HEK293 (cell line): ENCODE measurements around the gene FGF12.

Source experiments
- CTCF ChIA-PET: fragments of 350-600 bp; formaldehyde crosslinking; extraction: SDS; loops from one replicate; lab custom pipeline; 2021; ENCODE audit warnings: antibody characterized with exemption; lab: Yijun Ruan, JAX
- POLR2A ChIA-PET: fragments of 300-600 bp; formaldehyde crosslinking; extraction: SDS; loops from one replicate; lab custom pipeline; 2020; ENCODE audit warnings: antibody characterized with exemption, inconsistent platforms; lab: Yijun Ruan, JAX
- H3K27ac ChIP-seq: fragments of 200-500 bp; sonication (Bioruptor generic); 2 replicates; pipeline ENCODE4 v1.5.1; 2014; ENCODE audit warnings: low read depth, low read length, control low read depth, inconsistent platforms; ENCODE audit errors: extremely low read depth
- H3K36me3 ChIP-seq, 2 experiments: fragments of 200-500 bp in 1 of 2; sonication (Bioruptor generic) in 1 of 2; 1 replicate in 1 of 2; 2 replicates in 1 of 2; pipeline ENCODE4 v1.5.1; 2014 to 2017; ENCODE audit warnings: inconsistent platforms in 2 of 2, low read length in 2 of 2; ENCODE audit not compliant: control insufficient read depth in 2 of 2, insufficient read depth in 1 of 2
- H3K4me1 ChIP-seq: fragments of 200-500 bp; sonication (Bioruptor generic); 2 replicates; pipeline ENCODE4 v1.5.1; 2014; ENCODE audit warnings: mild to moderate bottlenecking, low read length, inconsistent platforms; ENCODE audit not compliant: control insufficient read depth, insufficient read depth
- H3K4me3 ChIP-seq: 2 replicates; pipeline ENCODE4 v1.5.1; 2011; ENCODE audit warnings: low read depth, mild to moderate bottlenecking, control low read depth, low read length, moderate library complexity
- H3K9me3 ChIP-seq: fragments of 200-500 bp; sonication (Bioruptor generic); 2 replicates; pipeline ENCODE4 v1.5.1; 2014; ENCODE audit warnings: low read depth, low read length, inconsistent platforms; ENCODE audit not compliant: control insufficient read depth, insufficient read depth
- CTCF ChIP-seq: fragments of 450-650 bp; formaldehyde crosslinking; IDR thresholded peaks from 2 replicates; pipeline ENCODE4 v1.5.1; 2016; ENCODE audit warnings: missing biosample characterization, missing genetic modification characterization
- KLF7 ChIP-seq: fragments of 450-650 bp; formaldehyde crosslinking; IDR thresholded peaks from 2 replicates; pipeline ENCODE4 v1.5.1; 2016; ENCODE audit warnings: missing biosample characterization, missing genetic modification characterization, borderline replicate concordance
- PATZ1 ChIP-seq: fragments of 450-650 bp; formaldehyde crosslinking; IDR thresholded peaks from 2 replicates; pipeline ENCODE4 v1.5.1; 2016; ENCODE audit warnings: missing biosample characterization, missing genetic modification characterization
- REPIN1 ChIP-seq: fragments of 450-650 bp; formaldehyde crosslinking; IDR thresholded peaks from 2 replicates; pipeline ENCODE4 v1.5.1; 2017; ENCODE audit warnings: missing biosample characterization, missing genetic modification characterization, low read depth
- SALL2 ChIP-seq: fragments of 450-650 bp; formaldehyde crosslinking; IDR thresholded peaks from 2 replicates; pipeline ENCODE4 v1.5.0; 2017; ENCODE audit warnings: missing biosample characterization, mild to moderate bottlenecking, missing genetic modification characterization, borderline replicate concordance
- SP2 ChIP-seq: fragments of 450-650 bp; formaldehyde crosslinking; IDR thresholded peaks from 2 replicates; pipeline ENCODE4 v1.5.1; 2016; ENCODE audit warnings: missing biosample characterization, missing genetic modification characterization
- SP3 ChIP-seq: fragments of 450-650 bp; formaldehyde crosslinking; IDR thresholded peaks from 2 replicates; pipeline ENCODE4 v1.5.1; 2016; ENCODE audit warnings: missing biosample characterization, missing genetic modification characterization
- ZEB2 ChIP-seq: fragments of 450-650 bp; formaldehyde crosslinking; IDR thresholded peaks from 2 replicates; pipeline ENCODE4 v1.5.1; 2016; ENCODE audit warnings: missing biosample characterization, missing genetic modification characterization
- ZNF175 ChIP-seq: fragments of 450-650 bp; formaldehyde crosslinking; IDR thresholded peaks from 2 replicates; pipeline ENCODE4 v1.5.1; 2016; ENCODE audit warnings: missing biosample characterization, missing genetic modification characterization
- ZNF19 ChIP-seq: fragments of 450-650 bp; formaldehyde crosslinking; IDR thresholded peaks from 2 replicates; pipeline ENCODE4; 2016; ENCODE audit warnings: missing biosample characterization, missing genetic modification characterization, low read depth
- ZNF202 ChIP-seq: fragments of 450-650 bp; formaldehyde crosslinking; IDR thresholded peaks from 2 replicates; pipeline ENCODE4 v1.5.1; 2016; ENCODE audit warnings: missing biosample characterization, missing genetic modification characterization, borderline replicate concordance
- ZNF335 ChIP-seq: fragments of 450-650 bp; formaldehyde crosslinking; conservative IDR thresholded peaks from 2 replicates; pipeline ENCODE4 v1.5.1; 2016; ENCODE audit warnings: missing biosample characterization, missing genetic modification characterization
- ZNF37A ChIP-seq: fragments of 450-650 bp; IDR thresholded peaks from 2 replicates; pipeline ENCODE4 v1.5.1; 2018; ENCODE audit warnings: missing biosample characterization, missing genetic modification characterization
- ZNF398 ChIP-seq: fragments of 450-650 bp; formaldehyde crosslinking; IDR thresholded peaks from 2 replicates; pipeline ENCODE4 v1.5.1; 2017; ENCODE audit warnings: missing biosample characterization, missing genetic modification characterization
- ZNF404 ChIP-seq: fragments of 450-650 bp; formaldehyde crosslinking; IDR thresholded peaks from 2 replicates; pipeline ENCODE4 v1.5.1; 2017; ENCODE audit warnings: missing biosample characterization, missing genetic modification characterization
- ZNF510 ChIP-seq: fragments of 450-650 bp; formaldehyde crosslinking; IDR thresholded peaks from 2 replicates; pipeline ENCODE4 v1.5.1; 2018; ENCODE audit warnings: mild to moderate bottlenecking, missing genetic modification characterization, missing biosample characterization; ENCODE audit not compliant: insufficient replicate concordance
- ZNF549 ChIP-seq: fragments of 450-650 bp; IDR thresholded peaks from 2 replicates; pipeline ENCODE4 v1.5.1; 2018; ENCODE audit warnings: missing biosample characterization, missing genetic modification characterization, mild to moderate bottlenecking, inconsistent platforms, moderate library complexity
- ZNF558 ChIP-seq: fragments of 450-650 bp; formaldehyde crosslinking; IDR thresholded peaks from 2 replicates; pipeline ENCODE4 v1.5.1; 2016; ENCODE audit warnings: missing biosample characterization, missing genetic modification characterization
- ZNF623 ChIP-seq: fragments of 450-650 bp; formaldehyde crosslinking; IDR thresholded peaks from 2 replicates; pipeline ENCODE4 v1.5.1; 2016; ENCODE audit warnings: missing biosample characterization, missing genetic modification characterization
- ZNF792 ChIP-seq: fragments of 450-650 bp; formaldehyde crosslinking; IDR thresholded peaks from 2 replicates; pipeline ENCODE4 v1.5.1; 2016; ENCODE audit warnings: missing biosample characterization, missing genetic modification characterization
- ZNF830 ChIP-seq: fragments of 450-650 bp; IDR thresholded peaks from 2 replicates; pipeline ENCODE4 v1.5.0; 2018; ENCODE audit warnings: missing biosample characterization, missing genetic modification characterization, low read depth, mild to moderate bottlenecking, moderate library complexity
- TF ChIP-seq, protein P1 (sequence below): fragments of 450-650 bp; formaldehyde crosslinking; IDR thresholded peaks from 2 replicates; pipeline ENCODE4 v1.5.1; 2016; ENCODE audit warnings: missing biosample characterization, missing genetic modification characterization
- TF ChIP-seq, protein P2 (sequence below): fragments of 450-650 bp; formaldehyde crosslinking; optimal IDR thresholded peaks from 2 replicates; pipeline ENCODE3; 2016; ENCODE audit warnings: missing biosample characterization, mild to moderate bottlenecking, missing genetic modification characterization
- TF ChIP-seq, protein P3 (sequence below): fragments of 450-650 bp; formaldehyde crosslinking; IDR thresholded peaks from 2 replicates; pipeline ENCODE4 v1.5.1; 2016; ENCODE audit warnings: missing biosample characterization, missing genetic modification characterization

FGF12 gene

DNA sequence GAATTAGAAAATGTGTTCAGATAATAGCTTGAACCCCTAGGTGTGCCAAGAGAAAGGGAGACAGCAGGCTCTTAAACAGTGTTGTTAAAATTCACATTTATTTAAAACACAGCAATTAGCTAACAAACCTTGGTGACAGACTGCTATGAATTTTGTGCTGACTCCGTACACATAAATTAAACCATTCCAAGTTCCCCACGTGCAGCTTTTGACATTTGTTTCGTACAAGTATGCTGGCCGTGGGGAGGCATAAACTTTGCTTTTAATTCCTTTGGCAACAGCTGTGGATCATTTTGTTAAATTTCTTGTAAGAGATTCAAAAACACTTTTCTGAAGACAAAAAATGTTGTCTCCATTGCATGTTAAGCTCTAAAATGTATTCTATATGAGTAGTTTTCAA is 465.3 kb downstream of the FGF12 start (continued):
- TF ChIP-seq SALL2 (tag by site-specific recombination) (no peak), SP2 (no peak), ZNF202 (tag by site-specific recombination) (no peak), SP3 (no peak), CTCF (tag by site-specific recombination) (no peak)
- TF ChIP-seq, protein P1, sequence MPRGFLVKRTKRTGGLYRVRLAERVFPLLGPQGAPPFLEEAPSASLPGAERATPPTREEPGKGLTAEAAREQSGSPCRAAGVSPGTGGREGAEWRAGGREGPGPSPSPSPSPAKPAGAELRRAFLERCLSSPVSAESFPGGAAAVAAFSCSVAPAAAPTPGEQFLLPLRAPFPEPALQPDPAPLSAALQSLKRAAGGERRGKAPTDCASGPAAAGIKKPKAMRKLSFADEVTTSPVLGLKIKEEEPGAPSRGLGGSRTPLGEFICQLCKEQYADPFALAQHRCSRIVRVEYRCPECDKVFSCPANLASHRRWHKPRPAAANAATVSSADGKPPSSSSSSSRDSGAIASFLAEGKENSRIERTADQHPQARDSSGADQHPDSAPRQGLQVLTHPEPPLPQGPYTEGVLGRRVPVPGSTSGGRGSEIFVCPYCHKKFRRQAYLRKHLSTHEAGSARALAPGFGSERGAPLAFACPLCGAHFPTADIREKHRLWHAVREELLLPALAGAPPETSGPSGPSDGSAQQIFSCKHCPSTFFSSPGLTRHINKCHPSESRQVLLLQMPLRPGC (tag by site-specific recombination): no peak
- TF ChIP-seq, protein P2, sequence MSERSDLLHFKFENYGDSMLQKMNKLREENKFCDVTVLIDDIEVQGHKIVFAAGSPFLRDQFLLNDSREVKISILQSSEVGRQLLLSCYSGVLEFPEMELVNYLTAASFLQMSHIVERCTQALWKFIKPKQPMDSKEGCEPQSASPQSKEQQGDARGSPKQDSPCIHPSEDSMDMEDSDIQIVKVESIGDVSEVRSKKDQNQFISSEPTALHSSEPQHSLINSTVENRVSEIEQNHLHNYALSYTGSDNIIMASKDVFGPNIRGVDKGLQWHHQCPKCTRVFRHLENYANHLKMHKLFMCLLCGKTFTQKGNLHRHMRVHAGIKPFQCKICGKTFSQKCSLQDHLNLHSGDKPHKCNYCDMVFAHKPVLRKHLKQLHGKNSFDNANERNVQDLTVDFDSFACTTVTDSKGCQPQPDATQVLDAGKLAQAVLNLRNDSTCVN: no peak

DNA sequence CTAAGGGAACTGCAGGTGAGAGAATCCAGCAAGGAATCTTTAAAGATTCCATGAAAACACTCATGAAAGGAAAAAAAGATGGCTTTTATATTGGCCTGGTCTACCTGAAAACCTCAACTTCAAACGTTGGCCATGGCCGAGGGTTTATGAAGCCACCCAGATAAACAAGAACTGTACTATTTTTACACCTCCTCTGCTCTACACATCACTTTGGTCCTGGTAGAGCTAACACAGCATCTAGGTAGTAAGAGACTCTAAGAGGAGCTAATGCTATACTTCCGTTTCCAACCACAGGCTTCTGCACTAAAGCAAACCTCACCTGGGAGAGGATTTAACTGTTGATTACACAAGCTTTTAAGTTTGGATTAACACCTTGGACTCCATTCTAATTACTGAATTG is 466.2 kb downstream of the FGF12 start:
- H3K27ac ChIP-seq: no peak overlapping the region
- CTCF ChIA-PET: interaction anchor here (0.7 kb wide), 1 partner anchor 118 kb away, joined by 3 read pairs; no protein-coding TSS in a partner anchor
- TF ChIP-seq ZNF558: no peak
- TF ChIP-seq, protein P3, sequence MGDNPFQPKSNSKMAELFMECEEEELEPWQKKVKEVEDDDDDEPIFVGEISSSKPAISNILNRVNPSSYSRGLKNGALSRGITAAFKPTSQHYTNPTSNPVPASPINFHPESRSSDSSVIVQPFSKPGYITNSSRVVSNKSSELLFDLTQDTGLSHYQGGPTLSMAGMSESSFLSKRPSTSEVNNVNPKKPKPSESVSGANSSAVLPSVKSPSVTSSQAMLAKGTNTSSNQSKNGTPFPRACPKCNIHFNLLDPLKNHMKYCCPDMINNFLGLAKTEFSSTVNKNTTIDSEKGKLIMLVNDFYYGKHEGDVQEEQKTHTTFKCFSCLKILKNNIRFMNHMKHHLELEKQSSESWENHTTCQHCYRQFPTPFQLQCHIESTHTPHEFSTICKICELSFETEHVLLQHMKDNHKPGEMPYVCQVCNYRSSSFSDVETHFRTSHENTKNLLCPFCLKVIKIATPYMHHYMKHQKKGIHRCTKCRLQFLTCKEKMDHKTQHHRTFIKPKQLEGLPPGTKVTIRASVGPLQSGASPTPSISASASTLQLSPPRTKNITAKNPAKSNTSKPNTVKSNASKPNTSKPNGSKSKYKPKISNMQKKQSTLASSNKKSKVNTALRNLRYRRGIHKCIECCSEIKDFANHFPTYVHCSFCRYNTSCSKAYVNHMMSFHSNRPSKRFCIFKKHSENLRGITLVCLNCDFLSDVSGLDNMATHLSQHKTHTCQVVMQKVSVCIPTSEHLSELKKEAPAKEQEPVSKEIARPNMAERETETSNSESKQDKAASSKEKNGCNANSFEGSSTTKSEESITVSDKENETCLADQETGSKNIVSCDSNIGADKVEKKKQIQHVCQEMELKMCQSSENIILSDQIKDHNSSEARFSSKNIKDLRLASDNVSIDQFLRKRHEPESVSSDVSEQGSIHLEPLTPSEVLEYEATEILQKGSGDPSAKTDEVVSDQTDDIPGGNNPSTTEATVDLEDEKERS: no peak
- TF ChIP-seq ZEB2 (tag by site-specific recombination): no peak
- no peak for TF ChIP-seq ZNF623 (tag by site-specific recombination)
- TF ChIP-seq PATZ1 (tag by site-specific recombination): no peak
- TF ChIP-seq ZNF335 (tag by site-specific recombination): no peak
- TF ChIP-seq ZNF19 (tag by site-specific recombination): no peak
- TF ChIP-seq ZNF175 (tag by site-specific recombination): no peak
- TF ChIP-seq KLF7 (tag by site-specific recombination): no peak
- no peak for TF ChIP-seq ZNF830 (tag by site-specific recombination)
- no peak for TF ChIP-seq ZNF549 (tag by site-specific recombination)
- no peak for TF ChIP-seq ZNF398 (tag by site-specific recombination)
- no peak for TF ChIP-seq ZNF792 (tag by site-specific recombination)
- TF ChIP-seq ZNF37A (tag by site-specific recombination): no peak
- TF ChIP-seq REPIN1 (tag by site-specific recombination): no peak
- TF ChIP-seq ZNF510 (tag by site-specific recombination): no peak
- no peak for TF ChIP-seq ZNF404 (tag by site-specific recombination)

More for the DNA sequence above, 466.2 kb downstream of the FGF12 start:
- Histone ChIP-seq H3K9me3 (no peaks in the 10 kb centered on the region), H3K4me1 (no peaks in the 10 kb centered on the region), H3K4me3 (no peak overlapping the region), H3K36me3 (no peaks in the 10 kb centered on the region)
- POLR2A ChIA-PET: no interaction called here
